Measurements from ENCODE around the gene AUTS2. TPM values are rescaled to one million over a fixed set of nuclear protein-coding genes. Genes with fewer than 3 reads are reported as not detected.

AUTS2 gene
- total RNA-seq, 1 experiment from 2014 or later = 2.5 TPM

GRCh38 chr7:69635555-69636185, 37.4 kb downstream of the AUTS2 start:
- ChIA-PET POLR2A (no interaction called here), CTCF (no interaction called here)
- intact Hi-C loops (cut with micrococcal nuclease; ENCODE audit: unreplicated experiment) (no loop called here), in situ Hi-C loops (cut with HindIII; ENCODE audit: low pct_unique_long_range_greater_than_20kb, low sequenced_read_pairs) (no loop called here)
- Histone ChIP-seq H3K27ac (ENCODE audit: low read length) (no peak overlapping the region), H3K36me3 (ENCODE audit: control insufficient read depth, insufficient read depth, low read length) (no peaks in the 10 kb centered on the region), H3K27me3 (ENCODE audit: control insufficient read depth, insufficient read depth, low read length) (no peaks in the 10 kb centered on the region), H3K9me3 (ENCODE audit: control insufficient read depth, insufficient read depth, low read depth, low read length) (no peaks in the 10 kb centered on the region), H3K4me3 (ENCODE audit: low read depth in 2 of 2, low read length in 2 of 2) (no peak overlapping the region), H3K4me1 (ENCODE audit: control insufficient read depth, insufficient read depth, low read length) (no peaks in the 10 kb centered on the region)
- DNase-seq (ENCODE audit: low read depth, low spot score) (no peak), ATAC-seq (no peak)
- no peak for TF ChIP-seq SIN3A (IDR thresholded peaks at IDR 0.05; ENCODE audit: borderline replicate concordance, insufficient read depth, low read depth, low read length)
- TF ChIP-seq REST (IDR thresholded peaks at IDR 0.05; ENCODE audit: insufficient read depth in 1 of 2, low read depth in 2 of 2, low read length in 1 of 2) = no peak
- no peak for TF ChIP-seq TCF7L2 (IDR thresholded peaks at IDR 0.05; ENCODE audit: low read depth, low read length)
- no peak for TF ChIP-seq POLR2AphosphoS5 (IDR thresholded peaks at IDR 0.05; ENCODE audit: low read depth, low read length)
- TF ChIP-seq CTCF (IDR thresholded peaks at IDR 0.05) = no peak
- BruUV-seq (replicated peaks) = no TSS peak

GRCh38 chr7:69638674-69639073, 40.4 kb downstream of the AUTS2 start:
- in situ Hi-C loops (cut with HindIII; ENCODE audit: low pct_unique_long_range_greater_than_20kb, low sequenced_read_pairs) = no loop called here
- H3K27me3 ChIP-seq (ENCODE audit: control insufficient read depth, insufficient read depth, low read length) = no peaks in the 10 kb centered on the region
- CTCF ChIA-PET = no interaction called here
- H3K9me3 ChIP-seq (ENCODE audit: control insufficient read depth, insufficient read depth, low read depth, low read length) = no peaks in the 10 kb centered on the region
- H3K36me3 ChIP-seq (ENCODE audit: control insufficient read depth, insufficient read depth, low read length) = no peaks in the 10 kb centered on the region
- no peak overlapping the region for H3K4me3 ChIP-seq (ENCODE audit: low read depth in 2 of 2, low read length in 2 of 2)
- POLR2A ChIA-PET = no interaction called here
- H3K4me1 ChIP-seq (ENCODE audit: control insufficient read depth, insufficient read depth, low read length) = no peaks in the 10 kb centered on the region
- ATAC-seq (no peak), DNase-seq (ENCODE audit: low read depth, low spot score) (no peak)
- intact Hi-C loops (cut with micrococcal nuclease; ENCODE audit: unreplicated experiment) = no loop called here
- no peak for TF ChIP-seq REST (IDR thresholded peaks at IDR 0.05; ENCODE audit: insufficient read depth in 1 of 2, low read depth in 2 of 2, low read length in 1 of 2)
- TF ChIP-seq CTCF (IDR thresholded peaks at IDR 0.05) = no peak
- no peak for TF ChIP-seq POLR2AphosphoS5 (IDR thresholded peaks at IDR 0.05; ENCODE audit: low read depth, low read length)
- no peak for TF ChIP-seq SIN3A (IDR thresholded peaks at IDR 0.05; ENCODE audit: borderline replicate concordance, insufficient read depth, low read depth, low read length)
- TF ChIP-seq TCF7L2 (IDR thresholded peaks at IDR 0.05; ENCODE audit: low read depth, low read length) = no peak
- BruUV-seq (replicated peaks) = no TSS peak
- H3K27ac ChIP-seq (ENCODE audit: low read length) = no peak overlapping the region

All from Panc1 (cell line).